ENCODE results near the gene SHMT2. TPM values are rescaled to one million over a fixed set of nuclear protein-coding genes. Genes with fewer than 3 reads are reported as not detected.
A peak's percentile ranks its signal among the peaks of the same experiment; 100 is the strongest.

Gene SHMT2
- total and polyA plus RNA-seq, 9 of the 15 experiments (the other 6 are each of a cell fraction or from before 2014, with no cell fraction given), result 46.1 to 319 (median 115) TPM

DNA sequence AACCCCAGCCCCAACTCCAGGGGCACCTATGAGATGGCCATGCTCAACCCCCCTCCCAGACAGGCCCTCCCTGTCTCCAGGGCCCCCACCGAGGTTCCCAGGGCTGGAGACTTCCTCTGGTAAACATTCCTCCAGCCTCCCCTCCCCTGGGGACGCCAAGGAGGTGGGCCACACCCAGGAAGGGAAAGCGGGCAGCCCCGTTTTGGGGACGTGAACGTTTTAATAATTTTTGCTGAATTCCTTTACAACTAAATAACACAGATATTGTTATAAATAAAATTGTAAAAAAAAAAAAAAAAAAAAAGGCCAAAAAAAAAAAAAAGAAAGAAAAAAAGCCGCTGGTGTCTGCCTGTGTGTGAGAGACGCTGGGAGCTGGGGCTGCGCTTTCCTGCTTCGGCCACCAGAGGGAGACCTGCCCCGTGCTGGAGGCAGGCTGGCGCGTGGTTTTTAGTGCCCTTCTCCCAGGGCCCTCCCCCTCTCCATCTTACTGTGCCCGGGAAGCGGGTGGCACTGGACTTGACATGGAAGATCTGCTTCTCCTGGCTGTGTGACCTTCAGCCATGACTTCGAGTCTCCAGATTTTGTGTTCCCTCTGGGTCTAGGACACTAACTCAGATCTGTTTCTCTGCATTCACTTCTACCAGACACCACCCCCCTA, 16.3 kb upstream of the SHMT2 start (continued):
- TF ChIP-seq, protein P1, sequence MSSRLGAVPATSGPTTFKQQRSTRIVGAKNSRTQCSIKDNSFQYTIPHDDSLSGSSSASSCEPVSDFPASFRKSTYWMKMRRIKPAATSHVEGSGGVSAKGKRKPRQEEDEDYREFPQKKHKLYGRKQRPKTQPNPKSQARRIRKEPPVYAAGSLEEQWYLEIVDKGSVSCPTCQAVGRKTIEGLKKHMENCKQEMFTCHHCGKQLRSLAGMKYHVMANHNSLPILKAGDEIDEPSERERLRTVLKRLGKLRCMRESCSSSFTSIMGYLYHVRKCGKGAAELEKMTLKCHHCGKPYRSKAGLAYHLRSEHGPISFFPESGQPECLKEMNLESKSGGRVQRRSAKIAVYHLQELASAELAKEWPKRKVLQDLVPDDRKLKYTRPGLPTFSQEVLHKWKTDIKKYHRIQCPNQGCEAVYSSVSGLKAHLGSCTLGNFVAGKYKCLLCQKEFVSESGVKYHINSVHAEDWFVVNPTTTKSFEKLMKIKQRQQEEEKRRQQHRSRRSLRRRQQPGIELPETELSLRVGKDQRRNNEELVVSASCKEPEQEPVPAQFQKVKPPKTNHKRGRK (tag; IDR thresholded peaks at IDR 0.05), result peak; percentile 57
- 0 out of 4 replicates have a peak, but pooled peaks of 1 of the 2 experiments have one; percentile 12 for TF ChIP-seq RCOR1 (IDR thresholded peaks at IDR 0.05; ENCODE audit: borderline replicate concordance in 1 of 2, low read depth in 2 of 2, low read length in 2 of 2)
- TF ChIP-seq ZNF57 (CRISPR knock-in tag; IDR thresholded peaks at IDR 0.05), result no peak
- TF ChIP-seq, protein P2, sequence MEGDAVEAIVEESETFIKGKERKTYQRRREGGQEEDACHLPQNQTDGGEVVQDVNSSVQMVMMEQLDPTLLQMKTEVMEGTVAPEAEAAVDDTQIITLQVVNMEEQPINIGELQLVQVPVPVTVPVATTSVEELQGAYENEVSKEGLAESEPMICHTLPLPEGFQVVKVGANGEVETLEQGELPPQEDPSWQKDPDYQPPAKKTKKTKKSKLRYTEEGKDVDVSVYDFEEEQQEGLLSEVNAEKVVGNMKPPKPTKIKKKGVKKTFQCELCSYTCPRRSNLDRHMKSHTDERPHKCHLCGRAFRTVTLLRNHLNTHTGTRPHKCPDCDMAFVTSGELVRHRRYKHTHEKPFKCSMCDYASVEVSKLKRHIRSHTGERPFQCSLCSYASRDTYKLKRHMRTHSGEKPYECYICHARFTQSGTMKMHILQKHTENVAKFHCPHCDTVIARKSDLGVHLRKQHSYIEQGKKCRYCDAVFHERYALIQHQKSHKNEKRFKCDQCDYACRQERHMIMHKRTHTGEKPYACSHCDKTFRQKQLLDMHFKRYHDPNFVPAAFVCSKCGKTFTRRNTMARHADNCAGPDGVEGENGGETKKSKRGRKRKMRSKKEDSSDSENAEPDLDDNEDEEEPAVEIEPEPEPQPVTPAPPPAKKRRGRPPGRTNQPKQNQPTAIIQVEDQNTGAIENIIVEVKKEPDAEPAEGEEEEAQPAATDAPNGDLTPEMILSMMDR (IDR thresholded peaks at IDR 0.05 in 2 of 3, conservative IDR thresholded peaks at IDR 0.05 in 1 of 3; ENCODE audit: insufficient read depth in 2 of 3, low read depth in 1 of 3, low read length in 3 of 3), result peak; percentile 89 to 97 (median 92)
- peak; percentile 87 for TF ChIP-seq SMC3 (conservative IDR thresholded peaks at IDR 0.05; ENCODE audit: insufficient read depth, low read depth, low read length)
- TF ChIP-seq ZNF146 (CRISPR knock-in tag; IDR thresholded peaks at IDR 0.05; ENCODE audit: unreplicated experiment), result no peak
- peak; percentile 86 for TF ChIP-seq MYC (IDR thresholded peaks at IDR 0.05; ENCODE audit: low read depth, low read length)
- TF ChIP-seq MYC (CRISPR knock-in tag; IDR thresholded peaks at IDR 0.05; ENCODE audit: borderline replicate concordance, low read depth), result no peak

Measured in K562 (cell line).